GM19035 (cell line): ENCODE results near the gene SNRPF.
"Not testable (repeated sequence)": the region's sequence is repeated elsewhere in the genome, so short reads cannot be mapped to it uniquely, and the experiment has no call there.

Experiments
- ATAC-seq: cut with Tn5 transposase; IDR thresholded peaks from one replicate; pipeline ENCODE4 v1.9.1; 2021; ENCODE audit not compliant: unreplicated experiment

Gene SNRPF

DNA sequence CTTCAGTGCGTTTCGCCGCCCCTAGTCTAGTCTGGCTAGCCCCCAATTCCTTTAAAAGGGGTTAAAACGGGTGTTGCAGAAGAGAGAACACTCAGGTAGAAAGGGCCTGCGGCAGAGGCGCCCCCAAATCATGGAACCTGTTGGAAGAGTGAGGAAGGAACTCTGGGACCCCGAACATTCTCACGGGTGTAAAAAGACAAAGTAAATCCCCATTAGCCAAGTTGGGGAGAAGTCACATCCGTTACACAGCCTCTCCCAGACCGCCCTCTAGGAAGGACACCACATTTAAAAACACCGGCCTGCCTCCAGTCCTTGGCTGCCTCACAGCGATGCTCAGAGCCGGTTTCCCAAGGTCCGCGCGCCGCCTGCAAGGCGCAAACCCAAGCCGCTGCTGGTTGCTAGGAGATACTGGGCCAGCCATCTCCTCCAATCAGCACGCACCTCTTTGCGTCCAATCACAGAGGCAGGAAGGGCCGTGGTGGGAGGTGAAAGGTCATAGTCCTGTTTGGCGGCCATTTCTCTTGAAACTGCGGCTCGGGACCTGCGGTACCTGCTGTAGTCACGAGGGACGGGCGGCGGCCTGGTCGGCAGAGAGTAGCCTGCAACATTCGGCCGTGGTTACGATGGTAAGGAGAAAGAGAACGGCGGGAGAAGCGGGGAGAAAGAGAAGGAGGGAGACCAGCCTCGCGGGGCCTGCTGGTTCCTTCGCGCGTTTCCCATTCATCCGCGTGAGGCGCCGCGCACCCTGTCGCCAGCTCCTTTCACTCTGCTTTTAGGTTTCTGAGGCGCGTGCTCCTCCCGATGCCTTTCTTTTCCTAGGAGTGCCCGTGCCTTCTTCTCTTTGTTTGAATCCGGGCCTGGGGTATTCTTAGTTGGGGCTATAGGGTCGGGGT is at the start of gene SNRPF:
Gene SNRPF (plus strand): TSS at position 502 of the 893 bp plus-strand sequence. CDS start 122 bp downstream, at position 624.
- peak; percentile 99 for ATAC-seq

DNA sequence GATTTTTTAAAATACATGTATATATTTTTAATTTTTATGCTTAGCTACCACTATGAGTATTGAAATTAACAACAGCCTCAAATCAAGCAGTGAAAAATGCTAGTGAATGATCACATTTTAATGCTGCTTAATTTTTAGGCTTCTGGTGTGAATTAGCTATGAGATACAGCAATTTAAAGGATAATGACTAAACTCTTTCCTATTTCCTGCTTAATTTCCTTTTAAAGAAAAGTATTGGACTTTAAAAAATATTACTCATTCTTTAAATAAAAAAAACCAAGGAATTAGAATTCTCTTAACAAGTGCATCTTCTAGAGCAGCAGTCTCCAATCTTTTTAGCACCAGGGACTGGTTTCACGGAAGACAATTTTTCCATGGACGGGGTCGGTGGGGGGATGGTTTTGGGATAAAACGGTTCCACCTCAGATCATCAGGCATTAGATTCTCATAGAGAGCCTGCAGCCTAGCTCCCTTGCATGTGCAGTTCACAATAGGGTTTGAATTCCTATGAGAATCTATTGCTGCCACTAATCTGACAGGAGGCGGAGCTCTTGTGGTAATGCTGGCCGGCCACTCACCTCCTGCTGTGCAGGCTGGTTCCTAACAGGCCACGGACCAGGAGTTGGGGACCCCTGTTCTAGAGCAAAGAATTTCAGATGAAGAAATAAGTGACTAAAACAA is 49.6 kb upstream of the SNRPF start:
- ATAC-seq: no peak

DNA sequence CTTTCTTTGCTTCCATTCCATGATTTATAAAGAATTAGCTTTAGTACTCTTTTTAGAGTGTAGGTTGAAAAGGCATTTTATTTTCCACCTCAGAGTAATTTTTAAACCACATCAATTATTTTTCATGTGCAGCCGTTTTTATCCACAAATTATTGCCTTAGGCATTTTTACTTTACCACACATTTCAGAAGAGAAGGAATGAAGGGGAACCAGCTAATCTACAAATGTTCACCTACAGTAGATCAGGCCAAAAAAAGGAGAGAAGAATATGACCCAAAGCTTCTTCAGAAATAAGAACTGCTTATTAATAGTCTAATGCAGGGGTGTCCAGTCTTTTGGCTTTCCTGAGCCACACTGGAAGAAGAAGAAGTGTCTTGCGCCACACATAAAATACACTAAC is 48.3 kb upstream of the SNRPF start:
- ATAC-seq: no peak

DNA sequence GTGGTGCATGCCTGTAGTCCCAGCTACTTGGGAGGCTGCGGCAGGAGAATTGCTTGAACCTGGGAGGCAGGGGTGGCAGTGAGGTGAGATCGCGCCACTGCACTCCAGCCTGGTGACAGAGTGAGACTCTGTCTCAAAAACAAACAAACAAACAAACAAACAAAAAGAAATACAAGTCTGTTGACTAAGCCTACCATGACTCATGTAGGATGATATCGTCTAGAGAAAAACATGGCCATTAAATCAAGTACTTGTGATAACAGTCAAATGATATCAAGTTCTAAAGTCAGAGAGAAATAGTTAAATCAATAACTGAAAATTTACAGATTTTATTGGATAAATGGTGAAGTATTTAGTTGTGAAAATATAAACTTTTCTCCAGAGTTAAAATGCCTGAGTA is 46.6 kb upstream of the SNRPF start:
- ATAC-seq: not testable (repeated sequence)

DNA sequence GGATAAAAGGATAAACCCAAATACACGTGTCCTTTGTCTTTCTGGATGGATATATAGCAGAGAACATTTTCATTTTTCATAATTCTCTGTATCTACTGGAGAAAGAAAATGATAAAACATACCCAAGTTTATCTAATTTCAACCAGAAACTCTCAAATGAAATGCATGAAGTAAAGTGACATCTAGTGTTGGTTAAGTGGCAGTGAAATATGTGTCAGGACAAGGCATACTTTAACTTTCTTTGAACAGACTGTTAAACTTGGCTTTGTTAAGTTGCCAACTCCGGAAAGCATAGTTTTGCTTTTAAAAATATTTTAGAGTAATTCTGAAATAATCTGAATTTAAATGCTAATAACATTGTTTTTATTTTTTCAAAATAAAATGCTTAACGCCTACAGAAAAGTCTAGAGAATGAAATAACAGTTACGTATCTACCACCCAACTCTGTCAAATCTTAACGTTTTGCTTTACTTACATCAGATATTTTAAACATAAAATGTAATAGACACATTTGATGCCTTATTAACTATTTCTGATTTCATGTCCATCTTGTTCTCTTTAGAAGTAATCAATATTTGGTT is 43.0 kb upstream of the SNRPF start:
- ATAC-seq: no peak

DNA sequence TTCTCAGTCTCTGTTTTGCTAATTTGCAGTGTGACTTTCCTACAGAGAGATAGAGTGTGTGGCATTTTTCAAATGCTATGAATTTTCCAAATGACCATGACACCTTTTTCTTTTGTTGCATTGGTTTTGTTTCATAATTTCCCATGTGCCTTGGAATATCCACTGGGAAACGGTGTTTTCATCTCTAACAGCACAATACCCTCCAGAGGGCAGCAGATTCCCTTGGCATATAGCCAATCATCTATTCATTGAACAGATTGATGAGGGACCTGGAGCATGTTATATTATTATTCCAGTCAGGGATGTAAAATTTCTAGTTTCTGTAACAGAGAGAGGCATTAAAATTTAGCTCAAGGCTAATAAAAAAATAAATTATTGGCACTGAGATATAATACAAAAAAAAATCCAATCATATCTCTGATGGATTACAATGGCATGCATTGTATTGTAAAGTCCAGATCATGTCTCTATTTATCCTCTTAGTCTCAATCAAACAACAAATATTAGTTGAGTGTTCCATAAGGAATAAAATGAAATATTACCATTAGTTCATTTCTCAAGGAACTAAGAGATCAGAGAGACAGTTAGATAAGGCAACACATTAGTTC is 38.6 kb upstream of the SNRPF start:
- no peak for ATAC-seq

DNA sequence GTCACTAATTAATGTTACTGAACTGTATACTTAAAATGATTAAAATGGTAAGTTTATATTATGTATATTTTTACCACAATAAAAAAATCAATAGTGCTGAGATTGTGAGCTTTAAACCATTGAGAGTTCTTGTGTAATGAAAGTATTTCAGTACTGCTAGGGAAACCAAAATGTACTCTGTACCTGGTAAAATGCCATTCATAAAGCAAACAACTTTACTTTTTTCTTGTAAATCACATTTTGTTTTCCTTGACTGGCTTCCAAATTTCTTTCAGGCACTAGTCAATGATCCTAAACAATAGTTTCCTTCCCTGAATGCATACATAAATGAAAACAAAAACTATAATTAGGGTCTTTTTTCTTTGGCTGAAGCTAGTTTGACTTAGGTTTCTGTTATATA is 29.4 kb upstream of the SNRPF start:
- ATAC-seq: no peak

DNA sequence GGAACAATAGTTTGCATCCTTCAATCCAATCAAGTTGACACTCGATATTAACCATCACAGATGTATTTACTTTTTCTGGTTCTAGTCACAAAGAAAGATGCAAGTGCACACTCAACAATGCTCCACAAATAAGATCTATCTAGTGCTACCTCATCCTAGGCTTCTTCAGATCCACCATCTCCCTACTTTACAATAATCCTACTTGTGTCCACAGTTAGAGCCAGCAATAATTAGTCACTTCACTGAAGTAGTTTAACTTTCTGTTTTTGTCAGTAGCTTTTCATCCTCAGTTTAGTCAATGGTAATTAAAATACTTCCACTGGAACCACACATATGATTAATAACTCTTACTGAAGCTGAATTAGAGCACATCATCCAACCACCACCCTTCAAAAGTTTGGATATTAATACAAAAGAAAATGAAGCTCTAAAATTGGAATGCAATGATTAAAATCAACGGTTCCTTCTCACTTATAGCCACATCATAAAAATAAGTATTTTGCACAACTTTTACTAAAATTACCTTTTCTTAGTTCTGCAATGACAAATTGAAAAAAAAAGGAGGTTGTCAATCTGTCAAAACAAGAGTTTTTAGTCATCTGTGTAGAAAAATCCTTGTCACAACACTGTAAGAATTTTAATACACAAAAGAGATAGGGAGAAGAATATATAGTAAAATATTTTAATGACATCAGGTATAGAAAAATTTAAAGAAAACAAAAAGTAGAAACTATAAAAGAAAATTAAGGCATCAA is 28.2 kb upstream of the SNRPF start:
- ATAC-seq: no peak

DNA sequence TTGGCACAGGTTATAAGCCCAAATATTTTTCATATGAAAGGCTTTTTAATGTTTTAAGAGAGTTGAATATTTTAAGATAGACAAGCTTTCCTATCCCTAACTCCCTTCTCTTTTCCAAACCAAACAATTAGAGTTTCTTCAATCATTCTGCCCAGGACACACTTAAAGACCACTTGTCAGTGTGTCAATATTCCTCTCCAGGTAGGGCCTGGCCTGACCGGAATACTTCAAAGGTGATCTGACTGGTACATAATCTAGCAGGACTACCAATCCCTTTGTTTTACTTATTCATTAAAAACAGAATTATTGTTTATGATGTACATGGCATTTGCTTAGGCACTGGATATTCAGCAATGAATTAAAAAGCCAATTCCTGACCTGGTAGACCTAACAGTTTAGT is 24.2 kb upstream of the SNRPF start:
- no peak for ATAC-seq

DNA sequence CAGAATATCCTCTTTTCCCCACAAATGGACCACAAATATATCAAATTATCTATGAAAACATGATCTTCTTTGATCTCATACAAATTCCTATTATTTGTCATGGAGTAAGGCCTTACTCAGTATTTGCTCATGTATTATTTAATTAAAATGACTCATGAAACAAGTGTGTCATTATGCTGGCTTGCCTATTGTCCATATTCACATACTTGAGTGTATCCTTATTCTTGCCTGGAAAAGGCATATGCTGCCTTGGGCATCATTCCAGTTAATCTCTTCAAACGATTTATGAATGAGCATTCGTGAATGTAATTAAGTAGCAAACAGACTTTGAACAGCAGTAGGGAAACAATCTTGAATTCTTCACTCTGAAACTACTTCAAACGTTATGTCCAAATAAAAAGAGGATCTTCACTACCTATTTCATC is 22.6 kb upstream of the SNRPF start:
- no peak for ATAC-seq

DNA sequence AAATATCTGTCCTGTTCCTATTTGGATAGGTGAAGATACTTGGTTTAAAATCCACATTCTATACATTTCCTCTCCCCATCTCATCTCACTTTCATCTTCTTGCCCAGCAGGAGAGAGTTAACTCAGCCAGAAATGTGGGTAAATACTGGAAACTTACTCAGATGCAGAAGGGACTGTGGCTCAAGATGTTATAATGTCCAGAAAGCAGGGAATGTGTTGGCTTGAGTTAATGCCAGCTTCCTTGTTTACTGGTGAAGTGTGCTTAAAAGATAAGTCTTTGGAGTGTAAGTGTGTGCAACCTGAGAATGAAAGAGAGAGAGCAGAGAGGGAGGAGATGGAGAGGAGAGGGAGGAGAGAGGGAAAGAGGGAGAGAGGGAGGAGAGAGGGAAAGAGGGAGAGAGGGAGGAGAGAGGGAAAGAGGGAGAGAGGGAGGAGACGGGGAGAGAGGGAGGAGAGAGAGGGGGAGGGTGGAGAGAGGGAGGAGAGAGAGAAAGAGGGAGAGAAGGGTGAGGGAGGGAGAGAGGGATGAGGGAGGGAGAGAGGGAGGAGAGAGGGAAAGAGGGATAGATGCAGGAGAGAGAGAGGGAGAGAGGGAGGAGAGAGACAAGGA is 22.0 kb upstream of the SNRPF start:
- ATAC-seq: no peak

DNA sequence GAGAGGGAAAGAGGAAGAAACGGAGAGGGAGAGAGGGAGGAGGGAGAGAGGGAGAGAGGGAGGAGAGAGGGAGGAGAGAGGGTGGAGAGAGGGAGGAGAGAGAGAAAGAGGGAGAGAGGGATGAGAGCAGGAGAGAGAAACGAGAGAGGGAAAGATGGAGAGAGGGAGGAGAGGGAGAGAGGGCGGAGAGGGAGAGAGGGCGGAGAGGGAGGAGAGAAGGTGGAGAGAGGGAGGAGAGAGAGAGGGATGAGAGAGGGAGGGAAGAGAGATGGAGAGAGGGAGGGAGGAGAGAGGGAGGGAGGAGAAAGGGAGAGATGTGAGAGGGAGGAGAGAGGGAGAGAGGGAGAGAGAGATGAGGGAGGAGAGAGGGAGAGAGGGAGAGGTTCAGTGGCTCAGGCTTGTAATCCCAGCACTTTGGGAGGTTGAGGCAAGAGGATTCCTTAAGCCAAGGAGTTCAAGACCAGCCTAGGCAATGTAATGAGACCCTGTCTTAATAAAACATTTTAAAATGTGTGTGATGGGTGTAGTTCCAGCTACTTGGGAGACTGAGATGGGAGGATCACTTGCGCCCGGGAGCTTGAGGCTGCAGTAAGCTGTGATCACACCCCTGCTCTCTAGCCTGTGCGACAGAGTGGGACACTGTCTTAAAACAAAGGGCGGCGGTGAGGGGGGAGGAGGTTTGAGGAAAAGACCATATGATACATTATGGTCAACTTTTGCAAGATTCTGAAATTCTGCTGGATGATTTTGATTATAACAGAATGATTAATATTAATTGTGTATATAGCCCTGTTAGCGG is 21.3 kb upstream of the SNRPF start:
- no peak for ATAC-seq

DNA sequence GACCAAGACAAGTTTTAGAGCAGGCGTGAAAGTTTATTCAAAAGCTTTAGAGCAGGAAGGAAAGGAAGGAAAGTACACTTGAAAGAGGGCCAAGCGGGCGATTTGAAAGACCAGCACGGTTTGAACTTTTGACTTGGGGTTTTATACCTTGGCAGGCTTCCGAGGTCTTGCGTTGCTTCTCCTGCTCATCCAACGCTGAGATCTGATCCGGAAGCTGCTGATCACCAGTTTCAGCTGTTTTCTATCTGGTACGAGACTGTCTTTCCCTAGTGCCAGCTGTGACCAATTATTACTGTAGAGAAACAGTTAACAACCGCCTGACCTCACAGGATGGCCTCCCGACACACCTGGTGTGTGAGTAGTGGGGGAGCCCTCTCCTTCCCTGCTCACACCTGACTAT is 20.6 kb upstream of the SNRPF start:
- ATAC-seq: no peak

DNA sequence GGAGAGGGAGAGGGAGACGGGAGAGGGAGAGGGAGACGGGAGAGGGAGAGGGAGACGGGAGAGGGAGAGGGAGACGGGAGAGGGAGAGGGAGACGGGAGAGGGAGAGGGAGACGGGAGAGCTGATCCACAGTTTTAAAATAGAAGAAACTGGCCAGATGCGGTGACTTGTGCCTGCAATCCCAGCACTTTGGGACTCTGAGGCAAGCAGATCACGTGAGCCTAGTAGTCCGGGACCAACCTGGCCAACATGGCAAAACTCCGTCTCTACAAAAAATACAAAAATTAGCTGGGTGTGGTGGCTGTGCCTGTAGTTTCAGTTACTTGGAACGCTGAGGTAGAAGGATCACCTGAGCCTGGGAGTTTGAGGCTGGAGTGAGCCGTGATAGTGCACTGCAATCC is 16.3 kb upstream of the SNRPF start:
- ATAC-seq: not testable (repeated sequence)

DNA sequence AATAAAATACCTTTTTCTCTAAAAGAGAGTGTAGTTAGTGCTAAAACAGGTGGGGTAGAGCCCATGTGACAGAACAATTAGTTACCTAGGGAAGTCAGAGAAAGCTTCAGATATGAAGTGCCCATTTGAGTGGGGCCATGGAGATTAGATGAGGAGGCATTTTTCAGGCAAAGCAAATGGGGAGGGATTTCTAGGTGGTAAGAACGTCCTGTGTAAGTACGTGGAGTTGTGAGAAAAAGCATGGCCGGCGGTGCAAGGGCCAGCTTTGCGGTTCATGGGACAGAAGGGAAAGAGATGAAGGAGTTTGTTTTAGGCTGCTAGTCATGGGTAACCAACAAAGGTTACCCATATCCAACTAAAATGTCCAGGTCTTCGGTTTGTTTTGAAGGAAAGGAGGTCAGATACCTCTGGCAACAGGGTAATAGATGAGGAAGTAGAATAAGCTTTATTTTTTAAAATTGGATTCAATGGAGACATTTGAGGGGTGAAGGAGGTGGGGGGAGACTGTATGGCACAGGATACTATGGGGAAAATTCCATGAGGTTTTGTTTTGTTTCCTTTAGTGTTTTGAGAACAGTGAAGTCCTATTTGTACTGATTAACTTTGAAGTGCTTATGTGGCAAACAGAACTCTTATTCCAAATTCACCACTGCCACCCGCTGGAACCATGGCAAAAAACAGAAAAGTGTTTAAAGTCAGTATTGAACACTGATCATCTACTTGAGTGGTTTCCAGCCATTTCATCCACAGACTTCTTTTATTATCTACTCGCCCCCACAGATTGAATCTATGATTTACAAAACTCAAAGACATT is 10.0 kb upstream of the SNRPF start:
- no peak for ATAC-seq

DNA sequence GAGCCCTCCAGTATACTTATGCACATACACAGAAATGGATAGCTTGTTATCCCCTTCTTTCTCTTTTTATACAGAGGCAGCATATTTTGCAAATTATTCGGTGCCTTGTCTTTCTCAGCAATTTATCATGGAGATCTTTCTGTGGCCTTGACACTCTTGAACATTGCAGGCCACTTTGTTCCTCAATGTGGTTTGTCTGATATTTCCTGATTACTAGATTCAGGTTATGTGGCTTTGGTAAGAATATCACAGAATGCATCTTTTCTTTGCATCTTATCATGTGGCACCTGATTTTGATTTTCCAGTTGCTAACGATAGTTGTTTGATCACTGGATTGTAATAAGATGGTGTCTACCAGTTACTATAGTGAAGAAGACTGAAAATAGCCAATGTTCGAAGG is 7.1 kb upstream of the SNRPF start:
- no peak for ATAC-seq

DNA sequence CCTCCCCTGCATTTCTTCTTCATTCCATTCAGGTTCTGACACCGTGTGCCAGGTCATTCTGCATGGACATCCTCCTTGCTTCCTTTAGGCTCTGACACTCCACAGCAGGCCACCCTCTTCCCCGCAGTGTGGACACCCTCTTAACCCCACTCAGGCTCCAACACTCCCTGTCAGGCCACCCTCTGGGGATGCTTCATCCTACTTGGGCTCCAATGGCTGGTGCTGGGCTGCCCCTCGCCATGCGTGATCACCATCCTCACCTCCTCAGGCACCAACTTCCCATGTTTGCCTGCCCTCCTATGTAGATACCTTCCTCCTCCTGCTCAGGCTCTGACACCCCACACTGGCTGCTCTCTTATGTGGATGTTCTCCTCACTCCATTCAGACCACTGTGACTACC is 6.6 kb upstream of the SNRPF start:
- no peak for ATAC-seq

DNA sequence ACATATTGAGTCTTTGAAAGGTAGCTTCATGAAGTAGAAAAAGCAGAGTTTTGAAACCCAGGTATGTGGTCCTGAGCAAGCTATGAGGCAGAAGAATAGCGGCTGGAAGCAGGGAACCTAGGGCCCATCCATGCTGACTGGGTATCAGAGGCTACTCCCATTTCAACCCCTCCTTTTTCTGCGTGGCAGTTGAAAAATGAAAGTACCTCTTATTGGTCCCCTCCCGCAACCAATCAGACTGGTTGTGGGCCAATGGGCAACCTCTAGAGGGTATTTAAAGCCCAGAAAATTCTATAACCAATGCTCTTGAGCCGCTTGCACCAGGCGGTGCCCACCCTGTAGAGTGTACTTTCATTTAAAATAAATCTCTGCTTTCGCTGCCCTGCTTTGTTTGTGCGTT is 1.6 kb upstream of the SNRPF start:
- ATAC-seq: no peak

DNA sequence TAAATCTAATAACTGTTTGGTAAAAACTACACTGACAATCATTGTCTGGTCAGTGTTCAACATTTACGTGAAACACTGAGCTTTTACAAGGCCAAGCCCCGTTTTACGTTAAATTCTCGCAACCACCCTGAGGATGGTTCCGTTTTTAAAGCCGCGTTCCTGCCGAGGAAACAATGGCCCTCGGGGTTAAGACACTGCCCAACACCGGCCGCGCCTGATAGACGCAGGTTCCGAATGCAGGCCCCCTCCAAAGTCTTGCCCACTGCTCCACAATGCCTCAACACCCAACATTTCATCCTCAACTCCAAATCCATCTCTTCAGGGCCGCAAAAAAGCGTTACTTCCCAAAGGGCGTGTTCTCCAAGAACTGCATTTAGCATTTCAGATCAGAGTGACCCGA is 953 bp upstream of the SNRPF start:
- ATAC-seq: no peak
